GM18517 (cell line): Measurements from ENCODE around the gene TUBA4B.

Experiments
- ATAC-seq: cut with Tn5 transposase; IDR thresholded peaks from one replicate; pipeline ENCODE4 v1.9.1; 2021; ENCODE audit warnings: mild to moderate bottlenecking, moderate library complexity; ENCODE audit not compliant: unreplicated experiment

The TUBA4B gene

GRCh38 chr2:219314804-219315468 is 61.9 kb downstream of the TUBA4B start:
- no peak for ATAC-seq
